Measurements from ENCODE around the gene CAPRIN1.
A peak's percentile ranks its signal among the peaks of the same experiment; 100 is the strongest.
"Not testable (repeated sequence)": the region's sequence is repeated elsewhere in the genome, so short reads cannot be mapped to it uniquely, and the experiment has no call there.

Gene CAPRIN1

GRCh38 chr11:34068111-34068510 lies 16.6 kb downstream of the CAPRIN1 start:
- Histone ChIP-seq H3K9ac (peak overlapping the region in 6 of 11 experiments; percentile 2 to 41 (median 26); a peak in 6 of 22 replicates), H3K27me3 (no peaks in the 10 kb centered on the region), H4K20me1 (peaks cover 100% of the 10 kb centered on the region in 11 experiments), H3K36me3 (peaks cover 44 to 96% (median 82%) of the 10 kb centered on the region in 11 experiments), H3K4me2 (peak overlapping the region; percentile 59 to 90 (median 80)), H3K4me3 (peak overlapping the region in 1 of 10 experiments; percentile 5; a peak in 1 of 20 replicates), H3K4me1 (peaks cover 51 to 76% (median 55%) of the 10 kb centered on the region in 10 experiments), H3K9me3 (replicated peaks in 1 of 11) (no peaks in the 10 kb centered on the region), H3K27ac (peak overlapping the region in 10 of 11 experiments; percentile 30 to 62 (median 58); a peak in 19 of 22 replicates)
- no peak for TF ChIP-seq Cebpa-rat (IDR thresholded peaks at IDR 0.05)

- Histone ChIP-seq H3K4me1 (peaks cover 22 to 63% (median 35%) of the 10 kb centered on the region in 10 experiments), H3K36me3 (peaks cover 65 to 96% (median 85%) of the 10 kb centered on the region in 11 experiments), H4K20me1 (peaks cover 99 to 100% (median 100%) of the 10 kb centered on the region in 11 experiments)
Measured at GRCh38 chr11:34071306-34071705, 19.8 kb downstream of the CAPRIN1 start.

DNA sequence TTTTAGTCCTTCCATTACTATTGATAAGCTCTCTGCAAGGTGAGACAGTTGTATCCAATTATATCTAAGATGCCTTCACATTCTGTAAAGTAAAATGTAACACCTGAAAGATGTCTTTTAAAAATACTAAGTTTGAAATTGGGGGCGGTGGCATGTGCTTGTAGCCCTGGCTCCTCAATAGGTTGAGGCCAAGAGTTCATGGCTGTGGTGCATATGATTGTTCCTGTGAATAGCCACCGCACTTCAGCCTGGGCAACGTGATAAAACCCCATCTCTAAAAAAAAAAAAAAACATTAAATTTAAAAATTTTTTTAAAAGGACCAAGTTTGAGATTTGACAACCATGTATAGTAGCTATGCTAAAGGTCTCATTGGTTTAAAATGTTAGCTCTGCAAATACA lies 20.5 kb downstream of the CAPRIN1 start:
- no peak overlapping the region for H3K27ac ChIP-seq
- H3K4me3 ChIP-seq, result no peak overlapping the region
- H3K4me1 ChIP-seq, result peaks cover 15 to 56% (median 27%) of the 10 kb centered on the region in 10 experiments
- H3K36me3 ChIP-seq, result peaks cover 72 to 97% (median 90%) of the 10 kb centered on the region in 11 experiments
- TF ChIP-seq Cebpa-rat (IDR thresholded peaks at IDR 0.05), result no peak
- no peaks in the 10 kb centered on the region for H3K27me3 ChIP-seq
- no peaks in the 10 kb centered on the region for H3K9me3 ChIP-seq (replicated peaks in 1 of 11)
- H4K20me1 ChIP-seq, result peaks cover 99 to 100% (median 100%) of the 10 kb centered on the region in 11 experiments
- H3K4me2 ChIP-seq, result no peak overlapping the region
- H3K9ac ChIP-seq, result no peak overlapping the region

More at GRCh38 chr11:34071306-34071705, 19.8 kb downstream of the CAPRIN1 start:
- H3K4me2 ChIP-seq; H3K27ac ChIP-seq; H3K4me3 ChIP-seq; H3K9me3 ChIP-seq (replicated peaks in 1 of 11); H3K27me3 ChIP-seq; H3K9ac ChIP-seq: not testable (repeated sequence)

- Histone ChIP-seq H3K27me3 (no peaks in the 10 kb centered on the region), H3K4me1 (peaks cover 7 to 48% (median 19%) of the 10 kb centered on the region in 10 experiments), H3K9ac (no peak overlapping the region), H4K20me1 (peaks cover 99 to 100% (median 100%) of the 10 kb centered on the region in 11 experiments), H3K9me3 (replicated peaks in 1 of 11) (no peaks in the 10 kb centered on the region), H3K27ac (no peak overlapping the region), H3K4me3 (no peak overlapping the region), H3K36me3 (peaks cover 80 to 100% (median 94%) of the 10 kb centered on the region in 11 experiments), H3K4me2 (no peak overlapping the region)
- TF ChIP-seq Cebpa-rat (IDR thresholded peaks at IDR 0.05), result no peak
Measured at GRCh38 chr11:34072832-34073231, 21.3 kb downstream of the CAPRIN1 start.

DNA sequence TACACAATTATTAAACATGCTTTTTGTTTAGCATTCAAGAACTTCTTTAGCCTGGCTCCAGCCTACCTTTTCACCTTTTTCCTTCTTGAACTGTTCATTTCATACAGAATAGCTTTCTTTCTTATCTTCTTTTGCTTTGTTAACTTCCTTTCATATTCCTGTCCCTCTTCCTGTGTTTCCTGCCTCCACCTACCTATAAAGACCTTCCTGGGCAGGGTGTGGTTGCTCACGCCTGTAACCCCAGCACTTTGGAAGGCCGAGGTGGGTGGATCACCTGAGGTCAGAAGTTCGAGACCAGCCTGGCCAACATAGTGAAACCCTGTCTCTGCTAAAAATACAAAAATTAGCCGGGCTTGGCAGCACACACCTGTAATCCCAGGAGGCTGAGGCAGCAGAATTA lies 22.9 kb downstream of the CAPRIN1 start:
- Histone ChIP-seq H3K36me3 (peaks cover 95 to 100% (median 100%) of the 10 kb centered on the region in 11 experiments), H3K4me1 (peaks cover 0 to 32% (median 11%) of the 10 kb centered on the region in 10 experiments; a peak in 13 of 20 replicates), H3K27ac (no peak overlapping the region), H3K9ac (no peak overlapping the region), H3K27me3 (no peaks in the 10 kb centered on the region), H3K4me3 (no peak overlapping the region), H3K4me2 (no peak overlapping the region), H3K9me3 (replicated peaks in 1 of 11) (no peaks in the 10 kb centered on the region), H4K20me1 (peaks cover 98 to 100% (median 100%) of the 10 kb centered on the region in 11 experiments)
- TF ChIP-seq Cebpa-rat (IDR thresholded peaks at IDR 0.05), result no peak

GRCh38 chr11:34075178-34075820 lies 23.8 kb downstream of the CAPRIN1 start:
- peaks cover 99 to 100% (median 100%) of the 10 kb centered on the region in 11 experiments for H3K36me3 ChIP-seq

DNA sequence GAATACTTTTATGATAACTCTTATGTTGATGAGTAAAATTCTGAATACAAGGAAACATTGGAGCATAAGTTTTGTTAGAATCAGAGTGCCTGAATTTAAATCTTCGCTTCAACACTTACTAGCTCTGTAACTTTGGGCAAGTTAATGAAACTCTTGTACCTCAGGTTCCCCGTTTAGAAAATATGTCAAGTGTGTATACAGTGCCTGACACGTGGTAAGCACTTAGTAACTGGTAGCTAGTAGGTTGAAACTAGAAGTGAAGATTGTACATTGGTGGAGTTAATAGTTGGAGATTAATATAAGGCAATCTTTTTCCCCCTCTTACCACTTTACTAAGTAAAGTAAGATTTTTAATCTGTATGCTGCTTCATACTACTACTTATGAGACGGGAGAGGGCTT lies 29.1 kb downstream of the CAPRIN1 start:
- H3K4me2 ChIP-seq, result no peak overlapping the region
- H4K20me1 ChIP-seq, result peaks cover 77 to 100% (median 100%) of the 10 kb centered on the region in 11 experiments
- H3K4me3 ChIP-seq, result no peak overlapping the region
- no peak overlapping the region for H3K27ac ChIP-seq
- H3K36me3 ChIP-seq, result peaks cover 99 to 100% (median 100%) of the 10 kb centered on the region in 11 experiments
- H3K9ac ChIP-seq, result no peak overlapping the region
- H3K9me3 ChIP-seq (replicated peaks in 1 of 11), result no peaks in the 10 kb centered on the region
- TF ChIP-seq Cebpa-rat (IDR thresholded peaks at IDR 0.05), result no peak
- peaks cover 17 to 25% (median 20%) of the 10 kb centered on the region in 10 experiments for H3K4me1 ChIP-seq
- no peaks in the 10 kb centered on the region for H3K27me3 ChIP-seq

More at GRCh38 chr11:34075178-34075820, 23.8 kb downstream of the CAPRIN1 start:
- no peak for TF ChIP-seq Cebpa-rat (IDR thresholded peaks at IDR 0.05)
- H3K4me2 ChIP-seq, result peak overlapping the region in 1 of 11 experiments; percentile 8; a peak in 1 of 22 replicates
- H3K4me3 ChIP-seq, result no peak overlapping the region
- H3K4me1 ChIP-seq, result peaks cover 0 to 26% (median 10%) of the 10 kb centered on the region in 10 experiments; a peak in 13 of 20 replicates
- no peak overlapping the region for H3K27ac ChIP-seq
- no peaks in the 10 kb centered on the region for H3K27me3 ChIP-seq
- no peaks in the 10 kb centered on the region for H3K9me3 ChIP-seq (replicated peaks in 1 of 11)
- H4K20me1 ChIP-seq, result peaks cover 90 to 100% (median 100%) of the 10 kb centered on the region in 11 experiments
- H3K9ac ChIP-seq, result no peak overlapping the region

- Histone ChIP-seq H3K9ac (no peak overlapping the region), H3K36me3 (peaks cover 97 to 100% (median 99%) of the 10 kb centered on the region in 11 experiments), H3K27me3 (no peaks in the 10 kb centered on the region), H3K9me3 (replicated peaks in 1 of 11) (no peaks in the 10 kb centered on the region), H3K4me3 (no peak overlapping the region), H3K4me1 (peaks cover 32 to 44% (median 35%) of the 10 kb centered on the region in 10 experiments), H3K4me2 (peak overlapping the region in 2 of 11 experiments; percentile 55; a peak in 1 of 22 replicates), H4K20me1 (peaks cover 72 to 100% (median 99%) of the 10 kb centered on the region in 11 experiments), H3K27ac (no peak overlapping the region)
- no peak for TF ChIP-seq Cebpa-rat (IDR thresholded peaks at IDR 0.05)
Measured at GRCh38 chr11:34084637-34085036, 33.1 kb downstream of the CAPRIN1 start.

DNA sequence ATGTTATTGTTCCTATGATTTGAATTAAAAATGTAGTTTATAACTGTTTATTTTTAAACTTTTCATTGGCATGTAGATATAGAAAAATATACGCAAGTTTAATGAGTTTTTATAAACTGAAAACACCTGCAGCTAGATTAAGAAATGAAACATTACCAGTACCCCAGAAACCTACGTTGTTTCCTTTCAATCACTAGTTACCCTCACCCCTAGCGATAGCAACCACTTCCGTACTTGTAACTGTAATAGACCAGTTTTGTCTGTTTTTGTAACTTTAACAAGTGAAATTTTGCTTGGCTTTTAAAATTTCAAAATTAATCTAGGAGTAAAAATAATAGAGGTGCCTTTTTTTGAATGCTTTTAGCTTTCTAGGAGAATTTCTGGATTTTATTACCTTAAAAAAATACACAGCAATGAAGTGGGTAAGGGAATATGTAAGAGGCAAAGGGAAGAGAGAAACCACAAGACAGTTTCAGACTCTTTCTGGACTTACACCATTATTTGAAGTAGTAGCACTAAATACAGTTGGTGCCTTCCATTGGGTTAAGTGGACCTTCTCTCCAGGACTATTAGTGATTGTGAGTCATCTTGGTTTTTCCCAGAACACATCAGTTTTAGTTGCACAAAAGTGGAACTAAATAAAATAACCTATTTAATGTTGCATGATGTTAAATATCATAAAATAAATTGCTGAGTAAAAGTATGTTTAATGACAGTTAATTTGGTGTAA lies 35.2 kb downstream of the CAPRIN1 start:
- H3K4me2 ChIP-seq, result peak overlapping the region; percentile 10 to 68 (median 55); a peak in 17 of 22 replicates
- H4K20me1 ChIP-seq, result peaks cover 76 to 100% (median 98%) of the 10 kb centered on the region in 11 experiments
- H3K36me3 ChIP-seq, result peaks cover 97 to 100% (median 99%) of the 10 kb centered on the region in 11 experiments
- H3K27me3 ChIP-seq, result no peaks in the 10 kb centered on the region
- TF ChIP-seq Cebpa-rat (IDR thresholded peaks at IDR 0.05), result no peak
- peaks cover 32 to 44% (median 35%) of the 10 kb centered on the region in 10 experiments for H3K4me1 ChIP-seq
- H3K9me3 ChIP-seq (replicated peaks in 1 of 11), result no peaks in the 10 kb centered on the region
- peak overlapping the region in 10 of 11 experiments; percentile 8 to 58 (median 35); a peak in 13 of 22 replicates for H3K27ac ChIP-seq
- peak overlapping the region in 4 of 11 experiments; percentile 6 to 52 (median 29); a peak in 5 of 22 replicates for H3K9ac ChIP-seq
- H3K4me3 ChIP-seq, result no peak overlapping the region

Measured in BLaER1 treated with 17β-estradiol and CSF1 and Interleukin-3, amounts not matched to agents 10 nM and 100 nM (cell line).